Ovary (tissue), 9 donors: ENCODE results near the gene TSPAN3. TPM values are rescaled to one million over a fixed set of nuclear protein-coding genes. Genes with fewer than 3 reads are reported as not detected.

Source experiments
- DNase-seq, 5 donors: peaks; one replicate each; pipeline ENCODE4 v3.0.0-alpha.2; 2019 to 2020
- H3K27ac ChIP-seq, 2 donors: fragments of 200-600 bp; one replicate each; pipeline versions ENCODE4 v1.5.1 to v1.8.0; 2019 to 2022
- H3K27me3 ChIP-seq: fragments of 200-600 bp; one replicate; pipeline ENCODE4 v1.8.0; 2022
- H3K36me3 ChIP-seq: fragments of 200-600 bp; sonication (generic); one replicate; pipeline ENCODE4 v1.5.1; 2019
- H3K4me1 ChIP-seq: one replicate; pipeline ENCODE4 v1.8.1; 2013; ENCODE audit warnings: mild to moderate bottlenecking, moderate library complexity; ENCODE audit not compliant: insufficient read depth
- H3K4me3 ChIP-seq: fragments of 200-600 bp; sonication (generic); one replicate; pipeline ENCODE4 v1.5.1; 2017
- H3K9me3 ChIP-seq, 2 donors: fragments of 200-600 bp in 1 of 2; sonication (generic) in 1 of 2; one replicate each; pipeline versions ENCODE4 v1.5.1 to v1.8.1; 2013 to 2019; ENCODE audit warnings: mild to moderate bottlenecking in 1 of 2, moderate library complexity in 1 of 2
- CTCF ChIP-seq, 3 donors: fragments of 450-650 bp in 2 of 3; fragments of 200-600 bp in 1 of 3; IDR thresholded peaks; one replicate each; pipeline versions ENCODE4 v1.5.1 to v1.8.0; 2016 to 2022; ENCODE audit warnings: antibody characterized with exemption in 3 of 3, mild to moderate bottlenecking in 1 of 3
- EP300 ChIP-seq: sonication (generic); formaldehyde crosslinking; IDR thresholded peaks from one replicate; pipeline ENCODE4 v1.6.1; 2017; ENCODE audit warnings: antibody characterized with exemption
- POLR2A ChIP-seq: fragments of 450-650 bp; IDR thresholded peaks from one replicate; pipeline ENCODE4 v1.6.1; 2017; ENCODE audit warnings: antibody characterized with exemption, mild to moderate bottlenecking, moderate library complexity
- WGBS, 3 donors: extraction: QIAGEN DNeasy Blood & Tissue Kit in 1 of 3; methylation state at CpG; one replicate each; pipeline versions ENCODE4 v1.1.5 to v1.1.7; 2013 to 2017; 5-methylcytosine and 5-hydroxymethylcytosine counted together
- intact Hi-C, 4 donors: fragments of 100-400 bp; cut with DNase I; formaldehyde crosslinking; loops; one replicate each; pipeline versions ENCODE4 v1.11.0 to v1.15.1; 2022 to 2023
- polyA plus RNA-seq, 2 donors: library from polyadenylated mRNA; stranded (reverse); fragments of 200-250 nt in 1 of 2; fragments of 350-450 nt in 1 of 2; fragmentation: Illumina TruSeq in 1 of 2; extraction: RNeasy Lipid Tissue Mini Kit (QIAGEN cat#74804) in 1 of 2; gene quantifications; one replicate each; pipeline ENCODE4 v1.2.3, GENCODE V29; 2013 to 2014
- total RNA-seq, 7 donors: library from RNA; depleted of rRNA in 2 of 7; stranded (reverse); fragments of >200 nt in 2 of 7; fragmentation: NEBNext Ultra II Directional in 3 of 7; extraction: Animal tissue kit (Norgen Biotek cat#: 25700) in 3 of 7; gene quantifications; one replicate each; pipeline versions ENCODE4 v1.1.0 to v1.2.4, GENCODE V29; 2016 to 2023
- donor health status: DM: no; HTN: no; CAD: no; lungs with moderate emphysema.
- donor health status: DM: no; HTN: no; CAD: no.
- donor health status: Bipolar disorder and iron deficiency.
- donor health status: DM: yes; HTN: yes; CAD: no.
- donor health status: DM: no; HTN: no; CAD: no.
- donor health status: DM: yes; HTN: yes; CAD: no.

Gene TSPAN3
- total and polyA plus RNA-seq, 9 donors: 140 to 266 (median 196) TPM

GRCh38 chr15:76998663-76999285 is 72.1 kb downstream of the TSPAN3 start:
- intact Hi-C loops: no loop called here
- 79 to 84% (median 83%) methylated on average over 8 of the region's 8 CpGs for WGBS, 3 donors
- TF ChIP-seq POLR2A: no peak
- no peak for TF ChIP-seq EP300
- TF ChIP-seq CTCF (IDR thresholded peaks at IDR 0.05): no peak
- H3K4me1 ChIP-seq: peaks cover 4% of the 10 kb centered on the region
- H3K4me3 ChIP-seq: no peak overlapping the region
- no peak overlapping the region for H3K27ac ChIP-seq
- no peaks in the 10 kb centered on the region for H3K27me3 ChIP-seq
- no peaks in the 10 kb centered on the region for H3K36me3 ChIP-seq
- DNase-seq: no peak
- no peaks in the 10 kb centered on the region for H3K9me3 ChIP-seq

GRCh38 chr15:76996526-76997401 is 74.1 kb downstream of the TSPAN3 start:
- H3K9me3 ChIP-seq: no peaks in the 10 kb centered on the region
- no peaks in the 10 kb centered on the region for H3K36me3 ChIP-seq
- no peaks in the 10 kb centered on the region for H3K27me3 ChIP-seq
- 60 to 62% (median 60%) methylated on average over 14 of the region's 14 CpGs for WGBS, 3 donors
- peak overlapping the region in 1 of 2 donors; percentile 6 for H3K27ac ChIP-seq
- intact Hi-C loops: no loop called here
- TF ChIP-seq POLR2A: no peak
- no peak for TF ChIP-seq EP300
- no peak for TF ChIP-seq CTCF (IDR thresholded peaks at IDR 0.05)
- DNase-seq: peak; percentile 23 to 64 (median 54)
- peaks cover 4% of the 10 kb centered on the region for H3K4me1 ChIP-seq
- no peak overlapping the region for H3K4me3 ChIP-seq

- intact Hi-C loops: no loop called here
- Histone ChIP-seq H3K9me3 (no peaks in the 10 kb centered on the region), H3K27ac (peak overlapping the region in 1 of 2 donors; percentile 6), H3K4me1 (peaks cover 4% of the 10 kb centered on the region), H3K4me3 (no peak overlapping the region), H3K36me3 (no peaks in the 10 kb centered on the region), H3K27me3 (no peaks in the 10 kb centered on the region)
- TF ChIP-seq CTCF (IDR thresholded peaks at IDR 0.05): no peak
- no peak for TF ChIP-seq EP300
- no peak for TF ChIP-seq POLR2A
- no peak for DNase-seq
- WGBS, 3 donors: 27 to 40% (median 36%) methylated on average over 9 of the region's 9 CpGs
These were observed 74.8 kb downstream of the TSPAN3 start for GRCh38 chr15:76996076-76996525.

GRCh38 chr15:76994971-76995945 is 75.7 kb downstream of the TSPAN3 start, which contains the start of gene PSTPIP1:
Gene PSTPIP1, plus strand, starts transcription at chr15:76995126. Its CDS starts 448 bp downstream, at chr15:76995574.
- Histone ChIP-seq H3K9me3 (no peaks in the 10 kb centered on the region), H3K36me3 (no peaks in the 10 kb centered on the region), H3K27ac (no peak within 1 kb of the TSS), H3K27me3 (no peaks in the 10 kb centered on the region), H3K4me3 (no peak within 1 kb of the TSS), H3K4me1 (peaks cover 4% of the 10 kb centered on the region)
- peak in 4 of 5 donors; percentile 30 to 59 (median 46) for DNase-seq
- TF ChIP-seq POLR2A (no peak), CTCF (IDR thresholded peaks at IDR 0.05) (no peak), EP300 (no peak)
- intact Hi-C loops: no loop called here
- WGBS, 3 donors: 47 to 64% (median 56%) methylated on average over 24 to 28 of the region's 28 CpGs
